T-cell (primary cell): Measurements from ENCODE around the gene DNAJC25. TPM values are rescaled to one million over a fixed set of nuclear protein-coding genes. Genes with fewer than 3 reads are reported as not detected.
A peak's percentile ranks its signal among the peaks of the same experiment; 100 is the strongest.

Experiments
- ATAC-seq, 4 experiments: fragments of 200-7000 bp in 3 of 4; fragments of 150-1000 bp in 1 of 4; cut with Tn5 transposase; replicated peaks in 1 of 4; 1 replicate in 3 of 4; 2 replicates in 1 of 4; pipeline ENCODE4 v1.10.0; 2021; ENCODE audit warnings: moderate library complexity in 3 of 4, mild to moderate bottlenecking in 2 of 4, moderate number of reproducible peaks in 1 of 4
- CTCF ChIA-PET, 2 donors: fragments of 300-600 bp; sonication (Branson Sonifier 250); formaldehyde crosslinking; loops; one replicate each; lab custom pipeline; 2022; ENCODE audit warnings: antibody characterized with exemption in 2 of 2; lab: Charles Lee
- POLR2A ChIA-PET, 2 donors: fragments of 300-600 bp; sonication (Branson Sonifier 250); formaldehyde crosslinking; loops; one replicate each; lab custom pipeline; 2022; ENCODE audit warnings: antibody characterized with exemption in 2 of 2; lab: Charles Lee
- DNase-seq, 35 experiments: peaks; one replicate each; pipeline versions ENCODE4 v3.0.0 to v3.0.0-alpha.2; 2013 to 2023
- H3K27ac ChIP-seq: one replicate; pipeline ENCODE4 v1.5.1; 2013; ENCODE audit warnings: low read length
- H3K27me3 ChIP-seq, 2 experiments: replicated peaks in 1 of 2; 1 replicate in 1 of 2; 2 replicates in 1 of 2; pipeline versions ENCODE4 v1.6.1 to v1.7.0; 2013; ENCODE audit warnings: low read length in 1 of 2, mixed read lengths in 1 of 2; ENCODE audit not compliant: control insufficient read depth in 2 of 2, insufficient read depth in 2 of 2; ENCODE audit errors: extremely low read depth in 1 of 2
- H3K36me3 ChIP-seq, 2 donors: 1 replicate in 1 of 2; 2 replicates in 1 of 2; pipeline versions ENCODE4 v1.6.1 to v1.7.0; 2013; ENCODE audit warnings: low read length in 1 of 2; ENCODE audit not compliant: control insufficient read depth in 2 of 2, insufficient read depth in 1 of 2; ENCODE audit errors: extremely low read depth in 1 of 2
- H3K4me1 ChIP-seq, 2 experiments: 1 replicate in 1 of 2; 2 replicates in 1 of 2; pipeline versions ENCODE4 v1.6.1 to v1.7.0; 2013; ENCODE audit warnings: low read length in 2 of 2, mixed read lengths in 1 of 2; ENCODE audit not compliant: insufficient read depth in 2 of 2, control insufficient read depth in 1 of 2; ENCODE audit errors: extremely low read depth in 1 of 2
- H3K4me3 ChIP-seq, 2 donors: 1 replicate in 1 of 2; 2 replicates in 1 of 2; pipeline versions ENCODE4 v1.5.1 to v1.7.0; 2013; ENCODE audit warnings: mild to moderate bottlenecking in 2 of 2, low read length in 1 of 2, moderate library complexity in 1 of 2; ENCODE audit not compliant: control insufficient read depth in 1 of 2; ENCODE audit errors: extremely low read depth in 1 of 2
- H3K9me3 ChIP-seq: 2 replicates; pipeline ENCODE4 v1.7.0; 2013
- H3K27ac Mint-ChIP-seq, 2 donors: one replicate each; pipeline ENCODE4 v1.8.0; 2020 to 2021; ENCODE audit warnings: mild to moderate bottlenecking in 2 of 2, mixed read lengths in 2 of 2
- H3K27me3 Mint-ChIP-seq, 2 donors: one replicate each; pipeline ENCODE4 v1.8.0; 2021 to 2022; ENCODE audit warnings: mixed read lengths in 2 of 2
- H3K36me3 Mint-ChIP-seq: one replicate; pipeline ENCODE4 v1.8.0; 2021; ENCODE audit warnings: mixed read lengths
- H3K4me1 Mint-ChIP-seq, 3 donors: one replicate each; pipeline ENCODE4 v1.8.0; 2020 to 2022; ENCODE audit warnings: mixed read lengths in 3 of 3, mild to moderate bottlenecking in 1 of 3
- H3K4me3 Mint-ChIP-seq, 3 donors: one replicate each; pipeline ENCODE4 v1.8.0; 2020 to 2022; ENCODE audit warnings: mild to moderate bottlenecking in 3 of 3, mixed read lengths in 3 of 3, moderate library complexity in 3 of 3
- H3K9me3 Mint-ChIP-seq, 3 donors: one replicate each; pipeline ENCODE4 v1.8.0; 2020 to 2022; ENCODE audit warnings: mixed read lengths in 3 of 3
- WGBS: methylation state at CpG from one replicate; pipeline ENCODE4 v1.1.5; 2013; ENCODE audit warnings: missing lambda C conversion rate; ENCODE audit not compliant: insufficient coverage; 5-methylcytosine and 5-hydroxymethylcytosine counted together
- total RNA-seq, 35 experiments: library from RNA in 6 of 35; stranded (reverse) in 6 of 35; fragments of 120-200 nt in 1 of 35; gene quantifications; one replicate each; pipeline versions ENCODE4 v1.2.1 to v1.2.4 and lab custom pipeline; 2013 to 2026

The DNAJC25 gene
- total RNA-seq, 5 donors from 2014 or later (not counting 1 experiment from before 2014, with no cell fraction given): 2.8 to 5.1 (median 3.6) TPM

GRCh38 chr9:111658943-111659342, 27.8 kb downstream of the DNAJC25 start:
- peaks cover 0 to under 1% of the 10 kb centered on the region in 2 donors for H3K36me3 ChIP-seq
- ATAC-seq (no peak), DNase-seq (no peak)
- H3K27me3 Mint-ChIP-seq: no peaks in the 10 kb centered on the region
- peaks cover 21 to 35% (median 27%) of the 10 kb centered on the region in 3 donors for H3K4me1 Mint-ChIP-seq
- H3K4me1 ChIP-seq: peaks cover 12 to 28% of the 10 kb centered on the region in 2 experiments
- no peaks in the 10 kb centered on the region for H3K9me3 Mint-ChIP-seq
- WGBS: 79% methylated on average over 3 of the region's 8 CpGs
- H3K27ac ChIP-seq: no peak overlapping the region
- H3K4me3 ChIP-seq: no peak overlapping the region
- no peak overlapping the region for H3K27ac Mint-ChIP-seq
- ChIA-PET CTCF (no interaction called here), POLR2A (interaction anchor here in 1 of 2 donors (1.1 kb wide), 1 partner anchor 16 kb away, joined by 3 read pairs; no protein-coding TSS in a partner anchor)
- H3K4me3 Mint-ChIP-seq: no peak overlapping the region
- peaks cover 9% of the 10 kb centered on the region for H3K36me3 Mint-ChIP-seq
- H3K27me3 ChIP-seq: no peaks in the 10 kb centered on the region
- no peaks in the 10 kb centered on the region for H3K9me3 ChIP-seq

- Mint-ChIP-seq H3K36me3 (peaks cover 6% of the 10 kb centered on the region), H3K4me3 (peak overlapping the region in 2 of 3 donors; percentile 85 to 89), H3K27me3 (no peaks in the 10 kb centered on the region), H3K27ac (no peak overlapping the region), H3K9me3 (no peaks in the 10 kb centered on the region), H3K4me1 (peaks cover 26 to 41% (median 33%) of the 10 kb centered on the region in 3 donors)
- Histone ChIP-seq H3K4me3 (no peak overlapping the region), H3K27me3 (no peaks in the 10 kb centered on the region), H3K27ac (no peak overlapping the region), H3K9me3 (no peaks in the 10 kb centered on the region), H3K36me3 (peaks cover 0 to 2% of the 10 kb centered on the region in 2 donors), H3K4me1 (peaks cover 19 to 31% of the 10 kb centered on the region in 2 experiments)
- ATAC-seq (no peak), DNase-seq (no peak)
- no CpG with 5 or more reads among the region's 3 CpGs for WGBS
- ChIA-PET CTCF (no interaction called here), POLR2A (interaction anchor here in 1 of 2 donors (1.1 kb wide), 1 partner anchor 16 kb away, joined by 3 read pairs; no protein-coding TSS in a partner anchor)
Observed at GRCh38 chr9:111659691-111660090, 28.6 kb downstream of the DNAJC25 start.

- ATAC-seq: peak; percentile 93 to 96 (median 94)
- DNase-seq: peak; percentile 19 to 76 (median 59)
- ChIA-PET CTCF (interaction anchor here in 1 of 2 donors (0.6 to 1.2 kb wide), 4 partner anchors 32 to 1856 kb away, joined by 3 to 4 read pairs (median 4); no protein-coding TSS in a partner anchor), POLR2A (interaction anchor here (0.6 to 1.2 kb wide), 2 partner anchors 10 to 11 kb away, joined by 7 to 9 read pairs; no protein-coding TSS in a partner anchor)
- Histone ChIP-seq H3K4me1 (peaks cover 20 to 31% of the 10 kb centered on the region in 2 experiments), H3K27ac (peak within 1 kb of the TSS; percentile 42), H3K27me3 (no peaks in the 10 kb centered on the region), H3K4me3 (peak within 1 kb of the TSS; percentile 78 to 86), H3K9me3 (no peaks in the 10 kb centered on the region), H3K36me3 (peaks cover 2 to 3% of the 10 kb centered on the region in 2 donors)
- Mint-ChIP-seq H3K4me3 (peak within 1 kb of the TSS; percentile 93 to 96 (median 96)), H3K27me3 (no peaks in the 10 kb centered on the region), H3K36me3 (no peaks in the 10 kb centered on the region), H3K4me1 (peaks cover 31 to 43% (median 40%) of the 10 kb centered on the region in 3 donors), H3K9me3 (no peaks in the 10 kb centered on the region), H3K27ac (peak within 1 kb of the TSS; percentile 94 to 95)
- WGBS: under 1% methylated on average over 61 of the region's 61 CpGs
Observed at GRCh38 chr9:111661150-111661801, 30.1 kb downstream of the DNAJC25 start, which contains the start of gene GNG10. Gene GNG10 (plus strand): TSS chr9:111661605. CDS start chr9:111661635, 30 bp downstream.

GRCh38 chr9:111661802-111662521, 30.8 kb downstream of the DNAJC25 start:
- ChIA-PET CTCF (interaction anchor here in 1 of 2 donors (0.6 to 1.2 kb wide), 3 partner anchors 31 to 646 kb away, joined by 3 to 5 read pairs (median 4); no protein-coding TSS in a partner anchor), POLR2A (interaction anchor here in 1 of 2 donors (0.6 kb wide), 3 partner anchors 11 to 58 kb away, joined by 3 to 9 read pairs (median 5); no protein-coding TSS in a partner anchor)
- under 1% methylated on average over 53 of the region's 57 CpGs for WGBS
- Histone ChIP-seq H3K27ac (peak overlapping the region; percentile 42), H3K4me3 (peak overlapping the region; percentile 78 to 86), H3K9me3 (no peaks in the 10 kb centered on the region), H3K27me3 (no peaks in the 10 kb centered on the region), H3K4me1 (peaks cover 20 to 31% of the 10 kb centered on the region in 2 experiments), H3K36me3 (peaks cover 2 to 8% of the 10 kb centered on the region in 2 donors)
- Mint-ChIP-seq H3K9me3 (no peaks in the 10 kb centered on the region), H3K27ac (peak overlapping the region; percentile 94 to 95), H3K36me3 (peaks cover 4% of the 10 kb centered on the region), H3K4me1 (peaks cover 35 to 43% (median 40%) of the 10 kb centered on the region in 3 donors), H3K4me3 (peak overlapping the region; percentile 93 to 96 (median 96)), H3K27me3 (no peaks in the 10 kb centered on the region)
- ATAC-seq (peak; percentile 28 to 41 (median 36)), DNase-seq (peak in 27 of 35 experiments; percentile 1 to 47 (median 9))

GRCh38 chr9:111662576-111663300, 31.6 kb downstream of the DNAJC25 start:
- ChIA-PET CTCF (interaction anchor here in 1 of 2 donors (0.9 kb wide), 1 partner anchor 413 kb away, joined by 5 read pairs; no protein-coding TSS in a partner anchor), POLR2A (no interaction called here)
- Mint-ChIP-seq H3K36me3 (peaks cover 11% of the 10 kb centered on the region), H3K4me3 (peak overlapping the region; percentile 93 to 96 (median 96)), H3K9me3 (no peaks in the 10 kb centered on the region), H3K27ac (peak overlapping the region; percentile 94 to 95), H3K27me3 (no peaks in the 10 kb centered on the region), H3K4me1 (peaks cover 37 to 43% (median 42%) of the 10 kb centered on the region in 3 donors)
- 13% methylated on average over 7 of the region's 7 CpGs for WGBS
- Histone ChIP-seq H3K4me1 (peaks cover 20 to 31% of the 10 kb centered on the region in 2 experiments), H3K27me3 (no peaks in the 10 kb centered on the region), H3K27ac (peak overlapping the region; percentile 42), H3K4me3 (peak overlapping the region; percentile 78 to 86), H3K9me3 (no peaks in the 10 kb centered on the region), H3K36me3 (peaks cover 2 to 12% of the 10 kb centered on the region in 2 donors)
- DNase-seq: peak in 19 of 35 experiments; percentile 2 to 32 (median 10)
- peak in 3 of 4 experiments; percentile 10 to 21 (median 13) for ATAC-seq
